ENCODE data around the gene PACS1. TPM values are rescaled to one million over a fixed set of nuclear protein-coding genes. Genes with fewer than 3 reads are reported as not detected.

PACS1 gene
- total and polyA plus RNA-seq, 2 donors (not counting 1 experiment from before 2014, with no cell fraction given): 25.9 to 28.5 TPM

DNA sequence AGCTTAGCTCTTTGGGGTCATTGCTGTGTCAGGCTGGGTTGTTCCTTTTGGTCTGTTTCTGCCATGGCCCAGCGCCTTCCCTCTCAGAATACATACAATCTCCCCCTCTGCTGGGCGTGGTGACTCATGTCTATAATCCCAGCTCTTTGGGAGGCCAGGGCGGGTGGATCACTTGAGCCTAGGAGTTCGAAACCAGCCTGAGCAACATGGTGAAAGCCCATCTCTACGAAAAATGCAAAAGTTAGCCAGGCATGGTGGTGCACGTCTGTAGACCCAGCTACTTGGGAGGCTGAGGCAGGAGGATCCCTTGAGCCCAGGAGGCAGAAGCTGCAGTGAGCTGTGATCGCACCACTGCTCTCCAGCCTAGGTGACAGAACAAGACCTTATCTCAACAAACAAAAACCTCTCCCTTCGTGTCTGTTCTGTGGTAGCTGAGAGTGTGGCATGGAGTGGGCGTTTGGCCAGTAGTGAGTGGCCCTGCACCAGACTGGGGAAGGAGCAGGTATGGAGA lies 151.7 kb downstream of the PACS1 start:
- H3K9ac ChIP-seq (ENCODE audit: insufficient read depth, low read length): no peak overlapping the region
- H3K9me3 ChIP-seq (ENCODE audit: control insufficient read depth, insufficient read depth, low read depth, low read length): no peaks in the 10 kb centered on the region
- H3K4me3 ChIP-seq (replicated peaks in 1 of 4; ENCODE audit: control extremely low read depth in 1 of 4, insufficient read depth in 1 of 4, low read depth in 3 of 4, low read length in 4 of 4): no peak overlapping the region
- TF ChIP-seq, protein P1, sequence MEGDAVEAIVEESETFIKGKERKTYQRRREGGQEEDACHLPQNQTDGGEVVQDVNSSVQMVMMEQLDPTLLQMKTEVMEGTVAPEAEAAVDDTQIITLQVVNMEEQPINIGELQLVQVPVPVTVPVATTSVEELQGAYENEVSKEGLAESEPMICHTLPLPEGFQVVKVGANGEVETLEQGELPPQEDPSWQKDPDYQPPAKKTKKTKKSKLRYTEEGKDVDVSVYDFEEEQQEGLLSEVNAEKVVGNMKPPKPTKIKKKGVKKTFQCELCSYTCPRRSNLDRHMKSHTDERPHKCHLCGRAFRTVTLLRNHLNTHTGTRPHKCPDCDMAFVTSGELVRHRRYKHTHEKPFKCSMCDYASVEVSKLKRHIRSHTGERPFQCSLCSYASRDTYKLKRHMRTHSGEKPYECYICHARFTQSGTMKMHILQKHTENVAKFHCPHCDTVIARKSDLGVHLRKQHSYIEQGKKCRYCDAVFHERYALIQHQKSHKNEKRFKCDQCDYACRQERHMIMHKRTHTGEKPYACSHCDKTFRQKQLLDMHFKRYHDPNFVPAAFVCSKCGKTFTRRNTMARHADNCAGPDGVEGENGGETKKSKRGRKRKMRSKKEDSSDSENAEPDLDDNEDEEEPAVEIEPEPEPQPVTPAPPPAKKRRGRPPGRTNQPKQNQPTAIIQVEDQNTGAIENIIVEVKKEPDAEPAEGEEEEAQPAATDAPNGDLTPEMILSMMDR (conservative IDR thresholded peaks at IDR 0.05 in 1 of 2, IDR thresholded peaks at IDR 0.05 in 1 of 2; ENCODE audit: low read depth in 1 of 2, low read length in 2 of 2): no peak
- peaks cover 4% of the 10 kb centered on the region for H3K36me3 ChIP-seq (ENCODE audit: control insufficient read depth, insufficient read depth, low read length)
- H3K27me3 ChIP-seq (ENCODE audit: control insufficient read depth, insufficient read depth, low read length): no peaks in the 10 kb centered on the region
- no peak for DNase-seq (ENCODE audit: low read depth in 2 of 2)
- H4K20me1 ChIP-seq (ENCODE audit: control insufficient read depth, extremely low read depth, insufficient read depth, low read length): no peaks in the 10 kb centered on the region
- H3K4me2 ChIP-seq (ENCODE audit: extremely low read depth, insufficient read depth, low read length): no peak overlapping the region
- no peak overlapping the region for H3K27ac ChIP-seq (ENCODE audit: insufficient read depth, low read length)
- H2AFZ ChIP-seq (ENCODE audit: low read length): no peak overlapping the region
- no peaks in the 10 kb centered on the region for H3K79me2 ChIP-seq (ENCODE audit: control insufficient read depth, insufficient read depth, low read length)
- H3K4me1 ChIP-seq (ENCODE audit: control insufficient read depth, extremely low read depth, insufficient read depth, low read length): no peaks in the 10 kb centered on the region

- no peaks in the 10 kb centered on the region for H3K4me1 ChIP-seq (ENCODE audit: control insufficient read depth, extremely low read depth, insufficient read depth, low read length)
- no peak overlapping the region for H3K4me2 ChIP-seq (ENCODE audit: extremely low read depth, insufficient read depth, low read length)
- H3K9me3 ChIP-seq (ENCODE audit: control insufficient read depth, insufficient read depth, low read depth, low read length): no peaks in the 10 kb centered on the region
- H4K20me1 ChIP-seq (ENCODE audit: control insufficient read depth, extremely low read depth, insufficient read depth, low read length): no peaks in the 10 kb centered on the region
- H2AFZ ChIP-seq (ENCODE audit: low read length): no peak overlapping the region
- H3K4me3 ChIP-seq (replicated peaks in 1 of 4; ENCODE audit: control extremely low read depth in 1 of 4, insufficient read depth in 1 of 4, low read depth in 3 of 4, low read length in 4 of 4): no peak overlapping the region
- peaks cover 2% of the 10 kb centered on the region for H3K36me3 ChIP-seq (ENCODE audit: control insufficient read depth, insufficient read depth, low read length)
- no peaks in the 10 kb centered on the region for H3K79me2 ChIP-seq (ENCODE audit: control insufficient read depth, insufficient read depth, low read length)
- peak; percentile 81 to 91 for DNase-seq (ENCODE audit: low read depth in 2 of 2)
- TF ChIP-seq, protein P1 (conservative IDR thresholded peaks at IDR 0.05 in 1 of 2, IDR thresholded peaks at IDR 0.05 in 1 of 2; ENCODE audit: low read depth in 1 of 2, low read length in 2 of 2): peak; percentile 99 to 100
- no peak for TF ChIP-seq EZH2 (IDR thresholded peaks at IDR 0.05; ENCODE audit: low read length, missing control alignments)
- no peaks in the 10 kb centered on the region for H3K27me3 ChIP-seq (ENCODE audit: control insufficient read depth, insufficient read depth, low read length)
- H3K9ac ChIP-seq (ENCODE audit: insufficient read depth, low read length): no peak overlapping the region
- no peak overlapping the region for H3K27ac ChIP-seq (ENCODE audit: insufficient read depth, low read length)
Measured at GRCh38 chr11:66222358-66223149, 152.5 kb downstream of the PACS1 start.

DNA sequence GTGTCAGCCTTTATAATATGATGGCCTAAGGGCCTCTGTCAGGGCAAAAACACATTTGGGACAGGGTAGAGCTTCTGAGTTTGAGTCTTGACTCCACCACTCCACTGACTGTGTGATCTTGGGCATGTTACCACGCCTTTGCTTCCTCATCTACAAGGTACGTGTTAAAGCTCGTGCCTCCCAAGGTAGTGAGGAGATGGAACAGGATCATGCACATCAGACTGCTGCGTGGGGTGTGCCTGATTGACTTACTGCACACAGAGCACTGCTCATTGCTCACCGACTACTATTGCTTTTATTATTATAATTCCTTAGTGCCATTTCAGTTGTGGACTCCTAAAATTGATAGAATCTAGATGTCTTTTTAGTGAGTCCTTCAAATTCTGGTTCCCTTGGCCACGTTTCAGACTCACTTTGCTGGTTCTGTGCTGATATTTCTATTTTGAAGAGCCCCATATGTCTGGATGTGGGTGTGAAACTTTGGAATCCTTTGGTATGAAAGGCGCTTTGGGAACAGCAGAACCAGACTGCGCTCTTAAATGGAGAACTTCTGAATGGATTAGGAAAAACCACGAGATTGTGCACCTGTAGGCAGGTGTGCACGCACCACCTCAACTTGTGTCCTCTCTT lies 154.3 kb downstream of the PACS1 start:
- no peak for TF ChIP-seq EZH2 (IDR thresholded peaks at IDR 0.05; ENCODE audit: low read length, missing control alignments)
- TF ChIP-seq, protein P1 (conservative IDR thresholded peaks at IDR 0.05 in 1 of 2, IDR thresholded peaks at IDR 0.05 in 1 of 2; ENCODE audit: low read depth in 1 of 2, low read length in 2 of 2): no peak
- Histone ChIP-seq H3K9me3 (ENCODE audit: control insufficient read depth, insufficient read depth, low read depth, low read length) (no peaks in the 10 kb centered on the region), H3K79me2 (ENCODE audit: control insufficient read depth, insufficient read depth, low read length) (no peaks in the 10 kb centered on the region), H3K27me3 (ENCODE audit: control insufficient read depth, insufficient read depth, low read length) (no peaks in the 10 kb centered on the region), H4K20me1 (ENCODE audit: control insufficient read depth, extremely low read depth, insufficient read depth, low read length) (no peaks in the 10 kb centered on the region), H3K4me2 (ENCODE audit: extremely low read depth, insufficient read depth, low read length) (no peak overlapping the region), H3K4me1 (ENCODE audit: control insufficient read depth, extremely low read depth, insufficient read depth, low read length) (no peaks in the 10 kb centered on the region), H3K9ac (ENCODE audit: insufficient read depth, low read length) (no peak overlapping the region), H3K4me3 (replicated peaks in 1 of 4; ENCODE audit: control extremely low read depth in 1 of 4, insufficient read depth in 1 of 4, low read depth in 3 of 4, low read length in 4 of 4) (no peak overlapping the region), H3K27ac (ENCODE audit: insufficient read depth, low read length) (no peak overlapping the region), H3K36me3 (ENCODE audit: control insufficient read depth, insufficient read depth, low read length) (peaks cover 2% of the 10 kb centered on the region), H2AFZ (ENCODE audit: low read length) (no peak overlapping the region)
- DNase-seq (ENCODE audit: low read depth in 2 of 2): no peak

Data from fibroblast of lung (primary cell).